GM21390 (cell line): ENCODE measurements around the gene TSPAN31.
"Not testable (repeated sequence)": the region's sequence is repeated elsewhere in the genome, so short reads cannot be mapped to it uniquely, and the experiment has no call there.

ENCODE experiments used
- ATAC-seq: cut with Tn5 transposase; IDR thresholded peaks from one replicate; pipeline ENCODE4 v1.9.1; 2021; ENCODE audit not compliant: unreplicated experiment

TSPAN31 gene

GRCh38 chr12:57765698-57766463 lies 21.0 kb downstream of the TSPAN31 start:
- no peak for ATAC-seq

GRCh38 chr12:57766464-57767304 lies 21.8 kb downstream of the TSPAN31 start, which contains the start of gene CYP27B1:
Gene CYP27B1, minus strand, starts transcription at chr12:57767078. Its CDS starts 37 bp downstream, at chr12:57767041.
- ATAC-seq: no peak

GRCh38 chr12:57767305-57767698 lies 22.5 kb downstream of the TSPAN31 start:
- ATAC-seq: no peak

GRCh38 chr12:57767876-57768275 lies 23.0 kb downstream of the TSPAN31 start:
- no peak for ATAC-seq

- ATAC-seq: no peak
Observed at GRCh38 chr12:57769594-57769993, 24.8 kb downstream of the TSPAN31 start.

- ATAC-seq: no peak
Observed at GRCh38 chr12:57770734-57771133, 25.9 kb downstream of the TSPAN31 start.

- peak; percentile 72 for ATAC-seq
Observed at GRCh38 chr12:57771236-57771872, 26.5 kb downstream of the TSPAN31 start.

- peak; percentile 80 for ATAC-seq
Observed at GRCh38 chr12:57771873-57772428, 27.1 kb downstream of the TSPAN31 start, which contains the start of gene METTL1. Gene METTL1, minus strand, starts transcription at chr12:57772105. Its CDS starts 22 bp downstream, at chr12:57772083.

GRCh38 chr12:57772429-57773322 lies 27.8 kb downstream of the TSPAN31 start, which contains the start of gene EEF1AKMT3:
Gene EEF1AKMT3, plus strand, starts transcription at chr12:57772614. Its CDS starts 111 bp downstream, at chr12:57772725.
- peak; percentile 35 for ATAC-seq

GRCh38 chr12:57774634-57775033 lies 29.8 kb downstream of the TSPAN31 start:
- not testable (repeated sequence) for ATAC-seq

- ATAC-seq: no peak
Observed at GRCh38 chr12:57775044-57775443, 30.2 kb downstream of the TSPAN31 start.

GRCh38 chr12:57775563-57776246 lies 30.9 kb downstream of the TSPAN31 start:
- ATAC-seq: no peak

GRCh38 chr12:57776247-57776587 lies 31.4 kb downstream of the TSPAN31 start:
- ATAC-seq: no peak

GRCh38 chr12:57777367-57777766 lies 32.5 kb downstream of the TSPAN31 start:
- ATAC-seq: no peak

- no peak for ATAC-seq
Observed at GRCh38 chr12:57777911-57778310, 33.1 kb downstream of the TSPAN31 start.

- no peak for ATAC-seq
Observed at GRCh38 chr12:57779736-57780135, 34.9 kb downstream of the TSPAN31 start.

GRCh38 chr12:57780284-57780897 lies 35.6 kb downstream of the TSPAN31 start:
- no peak for ATAC-seq

- no peak for ATAC-seq
Observed at GRCh38 chr12:57781244-57781643, 36.4 kb downstream of the TSPAN31 start.

GRCh38 chr12:57781801-57782200 lies 37.0 kb downstream of the TSPAN31 start:
- no peak for ATAC-seq
